Gastrocnemius medialis (tissue), 4 donors: ENCODE data around the gene ELOA. TPM values are rescaled to one million over a fixed set of nuclear protein-coding genes. Genes with fewer than 3 reads are reported as not detected.
"Not testable (repeated sequence)": the region's sequence is repeated elsewhere in the genome, so short reads cannot be mapped to it uniquely, and the experiment has no call there.

Experiments
- ATAC-seq, 2 donors: fragments of 150-250 bp; one replicate each; pipeline ENCODE4 v1.9.1; 2016
- DNase-seq, 2 donors: peaks; one replicate each; pipeline ENCODE4 v3.0.0-alpha.2; 2019
- H3K27ac ChIP-seq, 4 donors: fragments of 200-600 bp; sonication (generic); 1 replicate in 1 of 4; 2 replicates in 3 of 4; pipeline ENCODE4 v1.5.1; 2016 to 2018; ENCODE audit warnings: mild to moderate bottlenecking in 2 of 4, moderate library complexity in 1 of 4
- H3K27me3 ChIP-seq, 3 donors: fragments of 200-600 bp; sonication (generic) in 2 of 3; 1 replicate in 1 of 3; 2 replicates in 2 of 3; pipeline versions ENCODE4 v1.5.1 to v1.6.0; 2016 to 2019; ENCODE audit warnings: mild to moderate bottlenecking in 1 of 3, moderate library complexity in 1 of 3
- H3K36me3 ChIP-seq, 2 donors: fragments of 200-600 bp; sonication (generic) in 1 of 2; one replicate each; pipeline ENCODE4 v1.5.1; 2017 to 2018
- H3K4me1 ChIP-seq, 2 donors: fragments of 200-600 bp; sonication (generic) in 1 of 2; one replicate each; pipeline ENCODE4 v1.5.1; 2016 to 2017; ENCODE audit warnings: mild to moderate bottlenecking in 2 of 2
- H3K4me3 ChIP-seq, 4 donors: fragments of 200-600 bp; sonication (generic) in 3 of 4; 1 replicate in 1 of 4; 2 replicates in 3 of 4; pipeline ENCODE4 v1.5.1; 2016 to 2019; ENCODE audit warnings: mild to moderate bottlenecking in 2 of 4
- H3K9me3 ChIP-seq, 3 donors: fragments of 200-600 bp; sonication (generic) in 2 of 3; 1 replicate in 1 of 3; 2 replicates in 2 of 3; pipeline ENCODE4 v1.5.1; 2016 to 2019
- CTCF ChIP-seq, 5 experiments: fragments of 450-650 bp in 3 of 5; fragments of 200-600 bp in 2 of 5; sonication (generic) in 2 of 5; IDR thresholded peaks in 4 of 5; conservative IDR thresholded peaks in 1 of 5; 1 replicate in 4 of 5; 2 replicates in 1 of 5; pipeline ENCODE4 v1.5.1; 2016 to 2019; ENCODE audit warnings: antibody characterized with exemption in 5 of 5, mild to moderate bottlenecking in 3 of 5, moderate library complexity in 3 of 5
- POLR2A ChIP-seq, 2 donors: fragments of 450-650 bp; IDR thresholded peaks; one replicate each; pipeline ENCODE4 v1.6.1; 2017; ENCODE audit warnings: antibody characterized with exemption in 2 of 2, mild to moderate bottlenecking in 2 of 2, moderate library complexity in 2 of 2
- in situ Hi-C, 4 donors: fragments of 200-750 bp; cut with MboI; loops; one replicate each; pipeline versions ENCODE4 v1.15.0 to v1.8.0; 2017; ENCODE audit warnings: low sequenced_read_pairs in 4 of 4
- intact Hi-C: fragments of 100-400 bp; cut with DNase I; formaldehyde crosslinking; loops from one replicate; pipeline ENCODE4 v1.15.1; 2023; ENCODE audit warnings: low total_unique reads
- total RNA-seq, 4 donors: library from RNA; depleted of rRNA; stranded (reverse); fragments of >200 nt; gene quantifications; one replicate each; pipeline versions ENCODE4 v1.1.0 to v1.2.3, GENCODE V29; 2016

Gene ELOA
- total RNA-seq, 4 donors from 2014 or later, result 44.7 to 73.0 (median 59.0) TPM

GRCh38 chr1:23801876-23802275, 58.6 kb downstream of the ELOA start:
- H3K4me3 ChIP-seq, result peak overlapping the region in 1 of 4 donors; percentile 80

GRCh38 chr1:23802809-23803342, 59.6 kb downstream of the ELOA start:
- H3K27ac ChIP-seq, intact Hi-C loops, in situ Hi-C loops, H3K9me3 ChIP-seq, DNase-seq, H3K27me3 ChIP-seq, H3K4me3 ChIP-seq, ATAC-seq: not testable (repeated sequence)
- Histone ChIP-seq H3K36me3 (peaks cover 0 to 13% of the 10 kb centered on the region in 2 donors), H3K4me1 (peaks cover 16 to 25% of the 10 kb centered on the region in 2 donors)

More at GRCh38 chr1:23801876-23802275, 58.6 kb downstream of the ELOA start:
- peak overlapping the region in 3 of 4 donors; percentile 92 to 98 (median 97) for H3K27ac ChIP-seq
- H3K9me3 ChIP-seq, result no peaks in the 10 kb centered on the region
- H3K27me3 ChIP-seq, result no peaks in the 10 kb centered on the region
- ATAC-seq (no peak), DNase-seq (no peak)
- peaks cover 16 to 25% of the 10 kb centered on the region in 2 donors for H3K4me1 ChIP-seq
- intact Hi-C loops, result no loop called here
- H3K36me3 ChIP-seq, result peaks cover 0 to 6% of the 10 kb centered on the region in 2 donors
- TF ChIP-seq POLR2A (IDR thresholded peaks at IDR 0.05), result no peak
- no peak for TF ChIP-seq CTCF (IDR thresholded peaks at IDR 0.05 in 4 of 5, conservative IDR thresholded peaks at IDR 0.05 in 1 of 5)
- in situ Hi-C loops, result no loop called here

GRCh38 chr1:23803674-23804073, 60.4 kb downstream of the ELOA start:
- in situ Hi-C loops, result no loop called here

GRCh38 chr1:23804183-23804835, 61.0 kb downstream of the ELOA start:
- no peak overlapping the region for H3K4me3 ChIP-seq
- ATAC-seq (no peak), DNase-seq (no peak)
- no peaks in the 10 kb centered on the region for H3K27me3 ChIP-seq
- intact Hi-C loops (no loop called here), in situ Hi-C loops (no loop called here)
- H3K9me3 ChIP-seq, result no peaks in the 10 kb centered on the region
- no peak for TF ChIP-seq CTCF (IDR thresholded peaks at IDR 0.05 in 4 of 5, conservative IDR thresholded peaks at IDR 0.05 in 1 of 5)
- no peak for TF ChIP-seq POLR2A (IDR thresholded peaks at IDR 0.05)
- no peak overlapping the region for H3K27ac ChIP-seq
- peaks cover 0 to 22% of the 10 kb centered on the region in 2 donors for H3K36me3 ChIP-seq
- peaks cover 16 to 20% of the 10 kb centered on the region in 2 donors for H3K4me1 ChIP-seq

More at GRCh38 chr1:23803674-23804073, 60.4 kb downstream of the ELOA start:
- Histone ChIP-seq H3K4me3 (no peak overlapping the region), H3K4me1 (peaks cover 16 to 25% of the 10 kb centered on the region in 2 donors), H3K27ac (no peak overlapping the region), H3K27me3 (no peaks in the 10 kb centered on the region), H3K9me3 (no peaks in the 10 kb centered on the region), H3K36me3 (peaks cover 0 to 21% of the 10 kb centered on the region in 2 donors)
- DNase-seq (no peak), ATAC-seq (no peak)
- intact Hi-C loops, result no loop called here
- no peak for TF ChIP-seq POLR2A (IDR thresholded peaks at IDR 0.05)
- no peak for TF ChIP-seq CTCF (IDR thresholded peaks at IDR 0.05 in 4 of 5, conservative IDR thresholded peaks at IDR 0.05 in 1 of 5)

- no peak for ATAC-seq
- intact Hi-C loops, result no loop called here
- in situ Hi-C loops, result loop anchor here in 1 of 4 donors (5.0 kb wide), 1 partner anchor 52 kb away; no protein-coding TSS in a partner anchor
Observed at GRCh38 chr1:23805025-23805424, 61.8 kb downstream of the ELOA start.

More at GRCh38 chr1:23805025-23805424, 61.8 kb downstream of the ELOA start:
- TF ChIP-seq CTCF (IDR thresholded peaks at IDR 0.05 in 4 of 5, conservative IDR thresholded peaks at IDR 0.05 in 1 of 5), result no peak
- no peak for TF ChIP-seq POLR2A (IDR thresholded peaks at IDR 0.05)
- no peaks in the 10 kb centered on the region for H3K9me3 ChIP-seq
- no peak overlapping the region for H3K4me3 ChIP-seq
- DNase-seq, result no peak
- H3K36me3 ChIP-seq, result peaks cover 0 to 22% of the 10 kb centered on the region in 2 donors
- H3K27me3 ChIP-seq, result no peaks in the 10 kb centered on the region
- no peak overlapping the region for H3K27ac ChIP-seq
- H3K4me1 ChIP-seq, result peaks cover 9 to 15% of the 10 kb centered on the region in 2 donors
